ENCODE data around the gene RHBDF2.

Gene RHBDF2

DNA sequence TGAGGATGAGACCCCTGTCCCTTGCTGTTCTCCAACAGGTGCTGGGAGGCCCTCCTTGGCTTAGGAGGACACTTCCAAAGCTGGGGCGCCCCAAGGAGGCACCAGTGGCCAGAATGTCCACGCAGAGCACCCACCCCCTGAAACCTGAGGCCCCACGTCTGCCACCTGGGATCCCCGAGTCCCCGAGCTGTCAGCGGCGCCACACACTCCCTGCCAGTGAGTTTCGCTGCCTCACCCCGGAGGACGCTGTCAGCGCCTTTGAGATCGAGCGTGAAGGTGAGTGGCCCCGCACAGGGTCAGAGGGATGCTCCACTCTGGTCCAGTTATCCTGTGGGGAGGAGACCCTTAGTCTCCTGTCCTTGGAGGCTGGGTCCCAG, 32.6 kb downstream of the RHBDF2 start:
- no peak for DNase-seq
- TF ChIP-seq, protein P1, sequence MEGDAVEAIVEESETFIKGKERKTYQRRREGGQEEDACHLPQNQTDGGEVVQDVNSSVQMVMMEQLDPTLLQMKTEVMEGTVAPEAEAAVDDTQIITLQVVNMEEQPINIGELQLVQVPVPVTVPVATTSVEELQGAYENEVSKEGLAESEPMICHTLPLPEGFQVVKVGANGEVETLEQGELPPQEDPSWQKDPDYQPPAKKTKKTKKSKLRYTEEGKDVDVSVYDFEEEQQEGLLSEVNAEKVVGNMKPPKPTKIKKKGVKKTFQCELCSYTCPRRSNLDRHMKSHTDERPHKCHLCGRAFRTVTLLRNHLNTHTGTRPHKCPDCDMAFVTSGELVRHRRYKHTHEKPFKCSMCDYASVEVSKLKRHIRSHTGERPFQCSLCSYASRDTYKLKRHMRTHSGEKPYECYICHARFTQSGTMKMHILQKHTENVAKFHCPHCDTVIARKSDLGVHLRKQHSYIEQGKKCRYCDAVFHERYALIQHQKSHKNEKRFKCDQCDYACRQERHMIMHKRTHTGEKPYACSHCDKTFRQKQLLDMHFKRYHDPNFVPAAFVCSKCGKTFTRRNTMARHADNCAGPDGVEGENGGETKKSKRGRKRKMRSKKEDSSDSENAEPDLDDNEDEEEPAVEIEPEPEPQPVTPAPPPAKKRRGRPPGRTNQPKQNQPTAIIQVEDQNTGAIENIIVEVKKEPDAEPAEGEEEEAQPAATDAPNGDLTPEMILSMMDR (IDR thresholded peaks at IDR 0.05) = no peak
- intact Hi-C loops (cut with DNase I; ENCODE audit: low total_unique reads) = no loop called here

DNA sequence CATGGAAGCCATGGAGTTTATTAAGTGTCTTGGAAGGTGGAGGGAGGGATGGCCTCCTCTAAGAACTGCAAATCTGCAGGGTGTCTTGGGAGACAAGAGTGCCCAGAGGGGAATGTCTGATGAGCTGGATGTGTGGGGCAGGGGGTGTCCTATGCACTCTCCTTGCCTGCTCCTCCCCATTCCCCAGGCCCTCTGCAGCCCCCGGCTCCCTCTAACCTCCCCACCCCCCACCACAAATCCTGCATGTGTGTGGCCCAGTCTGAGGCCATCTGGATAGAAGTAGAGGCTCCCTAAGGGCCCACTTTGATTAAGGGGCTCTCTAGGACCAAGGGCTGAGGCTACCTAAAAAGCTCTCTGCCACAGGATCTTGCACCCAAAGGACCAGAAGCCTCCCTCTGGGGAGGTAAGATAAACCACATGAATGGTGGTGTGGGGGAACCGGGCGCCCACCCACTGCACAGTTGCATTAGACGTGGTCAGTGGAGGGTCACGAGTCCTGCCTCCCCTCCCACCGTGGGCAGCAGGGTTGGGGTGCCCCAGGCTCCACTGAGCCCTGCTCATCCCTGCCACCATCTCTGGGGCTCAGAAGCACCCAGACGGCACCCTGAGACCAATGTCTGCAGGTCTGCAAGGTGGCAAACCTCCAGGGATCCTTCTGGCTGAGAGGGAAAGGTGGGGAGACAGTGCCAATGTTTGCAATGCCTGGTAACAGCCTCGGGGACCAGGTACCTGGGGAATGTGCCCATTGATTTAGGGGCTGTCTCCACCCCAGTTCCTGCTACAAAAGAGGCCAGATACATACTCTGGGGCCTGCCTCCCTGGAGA, 33.2 kb downstream of the RHBDF2 start:
- intact Hi-C loops (cut with DNase I; ENCODE audit: low total_unique reads) = no loop called here
- no peak overlapping the region for H3K4me3 ChIP-seq
- H3K36me3 ChIP-seq = peaks cover 0 to 21% (median 5%) of the 10 kb centered on the region in 3 donors
- no peaks in the 10 kb centered on the region for H3K9me3 ChIP-seq
- TF ChIP-seq, protein P1 (IDR thresholded peaks at IDR 0.05) = no peak
- DNase-seq = no peak
- peaks cover 0 to 7% of the 10 kb centered on the region in 2 donors for H3K27me3 ChIP-seq
- H3K4me1 ChIP-seq = peaks cover 0 to 6% (median 0%) of the 10 kb centered on the region in 4 donors
- no peak overlapping the region for H3K27ac ChIP-seq

More for the DNA sequence above, 32.6 kb downstream of the RHBDF2 start:
- H3K27me3 ChIP-seq = peaks cover 0 to 7% of the 10 kb centered on the region in 2 donors
- no peak overlapping the region for H3K4me3 ChIP-seq
- peaks cover 0 to 6% (median 0%) of the 10 kb centered on the region in 4 donors for H3K4me1 ChIP-seq
- H3K9me3 ChIP-seq = no peaks in the 10 kb centered on the region
- H3K27ac ChIP-seq = no peak overlapping the region
- peaks cover 0 to 27% (median 5%) of the 10 kb centered on the region in 3 donors for H3K36me3 ChIP-seq

DNA sequence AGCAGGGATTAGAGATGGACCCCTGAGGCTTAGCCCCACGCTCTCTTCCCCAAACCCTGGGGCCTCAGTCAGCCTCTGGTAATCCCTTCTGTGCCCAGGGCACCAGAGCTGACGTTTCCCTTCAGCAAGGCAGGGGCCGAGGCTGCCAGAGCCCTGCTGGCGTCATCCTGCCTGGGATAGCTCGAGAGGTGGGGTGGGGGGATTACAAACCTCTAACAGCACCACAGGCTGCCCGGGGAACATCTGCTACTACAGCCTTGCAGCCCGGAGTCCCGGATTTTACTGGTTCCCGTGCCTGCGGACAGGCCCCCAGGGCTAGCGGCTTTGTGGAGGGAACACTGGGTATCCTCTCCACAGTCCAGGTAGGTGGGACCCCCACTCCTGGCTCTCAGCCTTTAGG, 33.9 kb downstream of the RHBDF2 start, which contains the start of gene AANAT:
AANAT (plus strand) TSS at position 238 of the 400 bp plus-strand sequence. CDS start 1,144 bp downstream, outside the sequence.
- Histone ChIP-seq H3K36me3 (peaks cover 0 to 15% (median 0%) of the 10 kb centered on the region in 3 donors), H3K4me1 (peaks cover 0 to 6% (median 0%) of the 10 kb centered on the region in 4 donors), H3K4me3 (no peak within 1 kb of the TSS), H3K27me3 (peaks cover 0 to 11% of the 10 kb centered on the region in 2 donors), H3K27ac (no peak within 1 kb of the TSS), H3K9me3 (no peaks in the 10 kb centered on the region)
- TF ChIP-seq, protein P1 (IDR thresholded peaks at IDR 0.05) = no peak
- no peak for DNase-seq
- intact Hi-C loops (cut with DNase I; ENCODE audit: low total_unique reads) = no loop called here

DNA sequence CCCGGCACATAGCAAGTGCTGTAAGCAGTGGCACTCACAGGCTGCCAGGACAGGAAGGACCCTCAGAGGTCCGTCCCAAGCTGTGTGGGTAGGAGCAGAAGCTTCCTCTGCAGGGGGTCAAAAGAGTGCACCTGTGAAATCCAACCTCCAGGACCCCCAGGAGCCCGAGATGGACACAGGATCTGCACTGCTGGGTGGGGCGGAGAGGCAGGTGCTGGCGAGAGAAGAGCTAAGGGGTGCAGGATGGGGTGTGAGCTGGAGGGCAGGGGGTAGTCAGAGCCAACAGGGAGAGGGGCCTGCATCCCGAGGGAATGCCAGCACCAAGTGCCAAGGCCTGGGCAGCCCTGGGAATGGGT, 34.5 kb downstream of the RHBDF2 start:
- H3K36me3 ChIP-seq = peaks cover 0 to 8% (median 0%) of the 10 kb centered on the region in 3 donors
- H3K4me1 ChIP-seq = peaks cover 0 to 6% (median 0%) of the 10 kb centered on the region in 4 donors
- TF ChIP-seq, protein P1 (IDR thresholded peaks at IDR 0.05) = no peak
- intact Hi-C loops (cut with DNase I; ENCODE audit: low total_unique reads) = no loop called here
- H3K9me3 ChIP-seq = no peaks in the 10 kb centered on the region
- no peak for DNase-seq
- no peak overlapping the region for H3K27ac ChIP-seq
- peaks cover 0 to 11% of the 10 kb centered on the region in 2 donors for H3K27me3 ChIP-seq
- no peak overlapping the region for H3K4me3 ChIP-seq

DNA sequence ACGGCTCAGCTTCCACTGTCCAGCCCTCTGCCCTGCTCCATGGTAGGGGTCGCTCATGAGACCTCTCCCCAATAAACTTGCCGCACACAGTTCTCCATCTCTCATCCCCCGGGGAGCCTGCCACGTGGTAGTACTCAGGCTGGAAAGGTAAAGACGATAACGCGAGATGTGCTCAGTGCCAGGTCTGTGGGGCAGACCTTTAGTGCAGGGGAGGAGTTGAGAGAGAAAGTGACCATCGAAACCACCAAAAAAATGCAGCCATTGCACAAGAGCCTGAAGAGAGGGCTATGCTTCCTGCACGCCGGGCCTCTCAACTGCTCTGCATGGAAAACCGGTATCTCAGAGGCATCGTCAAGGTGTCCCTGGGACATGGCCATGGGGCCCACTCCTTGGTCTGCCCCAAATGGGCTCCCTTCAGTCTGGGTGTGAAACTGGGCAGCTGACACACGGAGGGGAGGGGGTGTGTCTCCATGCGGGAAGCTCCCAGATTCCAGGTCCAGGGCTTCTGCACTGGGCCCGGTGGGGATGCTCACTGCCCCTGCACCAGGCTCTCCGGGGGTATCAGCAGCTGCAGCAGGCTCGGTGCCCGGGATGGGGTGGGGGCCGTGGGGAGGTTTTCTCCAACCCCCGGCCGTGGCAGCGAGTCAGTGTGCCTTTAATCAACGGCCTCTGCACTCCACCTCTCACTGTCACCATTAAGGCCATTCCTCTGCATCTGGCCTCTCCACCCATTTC, 38.5 kb downstream of the RHBDF2 start:
- TF ChIP-seq, protein P1 (IDR thresholded peaks at IDR 0.05) = no peak
- no peak overlapping the region for H3K4me3 ChIP-seq
- intact Hi-C loops (cut with DNase I; ENCODE audit: low total_unique reads) = no loop called here
- no peak for DNase-seq
- no peaks in the 10 kb centered on the region for H3K36me3 ChIP-seq
- H3K27ac ChIP-seq = no peak overlapping the region
- H3K27me3 ChIP-seq = peaks cover 0 to 24% of the 10 kb centered on the region in 2 donors
- no peaks in the 10 kb centered on the region for H3K9me3 ChIP-seq
- H3K4me1 ChIP-seq = peaks cover 0 to 6% (median 0%) of the 10 kb centered on the region in 4 donors
